Keratinocyte (primary cell): ENCODE measurements around the gene CCDC15.

Experiments
- EZH2 ChIP-seq: IDR thresholded peaks from one replicate; pipeline ENCODE4 v1.6.1; 2012; ENCODE audit warnings: inconsistent platforms, mild to moderate bottlenecking, low read length, moderate library complexity
- TF ChIP-seq, protein P1 (sequence below), 3 experiments: IDR thresholded peaks in 1 of 3; conservative IDR thresholded peaks in 1 of 3; optimal IDR thresholded peaks in 1 of 3; 2 replicates in 2 of 3; 3 replicates in 1 of 3; pipeline versions ENCODE3 to v1.5.1; 2011; ENCODE audit warnings: low read length in 3 of 3, mild to moderate bottlenecking in 3 of 3, moderate library complexity in 2 of 3, control low read depth in 1 of 3, inconsistent platforms in 1 of 3; ENCODE audit not compliant: insufficient read depth in 2 of 3; ENCODE audit errors: extremely low read depth in 1 of 3

DNA sequence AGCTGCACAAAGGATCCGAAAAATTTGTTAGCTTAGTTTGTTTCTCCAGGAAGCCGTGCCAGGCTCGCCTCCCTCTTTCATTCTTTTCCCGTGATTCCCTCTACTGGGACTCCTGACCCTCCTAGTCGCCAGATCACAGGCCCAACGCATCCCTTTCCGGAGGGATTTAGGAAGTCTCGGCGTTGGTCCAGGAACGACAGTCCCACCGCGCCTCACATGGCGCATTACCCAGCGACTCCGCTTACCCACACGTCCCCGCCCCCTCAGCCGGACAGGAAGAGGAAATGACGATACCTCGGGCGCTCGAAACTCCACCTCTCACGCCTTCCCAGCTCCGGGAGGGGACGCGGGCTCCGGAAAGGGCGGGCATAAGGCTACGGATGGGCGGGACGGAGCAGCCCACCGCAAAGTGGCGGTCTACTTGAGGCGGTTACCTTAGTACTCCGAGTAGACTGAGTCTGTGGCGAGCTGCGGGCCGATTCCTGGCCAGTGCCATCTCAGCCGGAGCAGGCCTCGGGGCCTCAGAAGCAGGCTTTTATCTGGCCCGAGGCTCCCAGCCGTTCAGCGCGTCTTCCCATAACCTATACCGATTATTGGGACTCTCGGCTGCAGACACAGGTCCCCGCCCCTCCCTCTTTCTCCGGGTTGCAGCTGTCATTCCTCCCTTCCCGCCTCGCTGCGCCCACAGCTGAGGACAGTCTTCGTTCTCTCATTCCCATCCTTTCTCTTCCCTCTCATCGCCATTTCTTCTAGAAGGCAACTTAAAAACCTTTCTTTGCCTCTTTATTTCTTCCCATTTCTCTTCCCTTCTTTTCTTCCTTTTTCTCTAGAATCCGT is at the start of gene CCDC15:
- TF ChIP-seq EZH2: no peak
- TF ChIP-seq, protein P1, sequence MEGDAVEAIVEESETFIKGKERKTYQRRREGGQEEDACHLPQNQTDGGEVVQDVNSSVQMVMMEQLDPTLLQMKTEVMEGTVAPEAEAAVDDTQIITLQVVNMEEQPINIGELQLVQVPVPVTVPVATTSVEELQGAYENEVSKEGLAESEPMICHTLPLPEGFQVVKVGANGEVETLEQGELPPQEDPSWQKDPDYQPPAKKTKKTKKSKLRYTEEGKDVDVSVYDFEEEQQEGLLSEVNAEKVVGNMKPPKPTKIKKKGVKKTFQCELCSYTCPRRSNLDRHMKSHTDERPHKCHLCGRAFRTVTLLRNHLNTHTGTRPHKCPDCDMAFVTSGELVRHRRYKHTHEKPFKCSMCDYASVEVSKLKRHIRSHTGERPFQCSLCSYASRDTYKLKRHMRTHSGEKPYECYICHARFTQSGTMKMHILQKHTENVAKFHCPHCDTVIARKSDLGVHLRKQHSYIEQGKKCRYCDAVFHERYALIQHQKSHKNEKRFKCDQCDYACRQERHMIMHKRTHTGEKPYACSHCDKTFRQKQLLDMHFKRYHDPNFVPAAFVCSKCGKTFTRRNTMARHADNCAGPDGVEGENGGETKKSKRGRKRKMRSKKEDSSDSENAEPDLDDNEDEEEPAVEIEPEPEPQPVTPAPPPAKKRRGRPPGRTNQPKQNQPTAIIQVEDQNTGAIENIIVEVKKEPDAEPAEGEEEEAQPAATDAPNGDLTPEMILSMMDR (optimal IDR thresholded peaks at IDR 0.05 in 1 of 3, IDR thresholded peaks at IDR 0.05 in 1 of 3, conservative IDR thresholded peaks at IDR 0.05 in 1 of 3; ENCODE audit: extremely low read depth in 1 of 3, insufficient read depth in 2 of 3, low read length in 3 of 3): no peak
